Stimulated activated CD4-positive, alpha-beta T cell treated with anti-CD3 and anti-CD28 coated beads, Interleukin-4, amount 100 ng/mL, for 24 hours (primary cell): Measurements from ENCODE around the gene HUNK.

Experiments used
- DNase-seq: peaks from one replicate; pipeline ENCODE4 v3.0.0-alpha.2; 2020

Gene HUNK

DNA sequence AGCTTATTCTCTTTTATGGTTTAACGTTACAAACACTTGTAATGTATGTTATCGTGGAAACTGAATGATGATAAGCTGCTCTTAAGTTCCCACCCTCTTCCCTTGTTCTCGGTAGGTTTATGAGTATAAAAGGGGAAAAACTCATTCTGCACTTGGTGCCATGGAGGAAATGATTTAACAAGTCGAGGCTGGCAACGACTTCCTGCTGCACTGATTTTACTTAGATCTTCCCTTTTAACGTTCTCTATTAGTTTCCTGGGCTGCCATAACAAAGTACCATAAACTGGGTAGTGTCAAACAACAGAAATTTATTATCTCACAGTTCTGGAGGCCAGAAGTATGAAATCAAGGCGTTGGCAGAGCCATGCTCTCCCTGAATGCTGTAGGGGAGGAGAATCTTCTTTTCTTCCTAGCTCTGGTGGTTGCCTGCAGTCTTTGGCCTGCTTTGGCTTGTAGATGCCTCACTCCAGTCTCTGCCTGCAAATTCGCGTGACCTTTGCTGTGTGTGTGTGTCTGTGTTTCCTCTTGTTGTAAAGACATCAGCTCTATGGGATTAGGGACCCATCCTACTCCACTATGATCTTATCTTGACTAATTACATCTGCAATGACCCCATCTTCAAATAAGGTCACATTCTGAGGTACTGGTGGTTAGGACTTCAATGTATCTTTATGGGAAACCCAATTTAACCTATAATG, 26.3 kb downstream of the HUNK start:
- no peak for DNase-seq

DNA sequence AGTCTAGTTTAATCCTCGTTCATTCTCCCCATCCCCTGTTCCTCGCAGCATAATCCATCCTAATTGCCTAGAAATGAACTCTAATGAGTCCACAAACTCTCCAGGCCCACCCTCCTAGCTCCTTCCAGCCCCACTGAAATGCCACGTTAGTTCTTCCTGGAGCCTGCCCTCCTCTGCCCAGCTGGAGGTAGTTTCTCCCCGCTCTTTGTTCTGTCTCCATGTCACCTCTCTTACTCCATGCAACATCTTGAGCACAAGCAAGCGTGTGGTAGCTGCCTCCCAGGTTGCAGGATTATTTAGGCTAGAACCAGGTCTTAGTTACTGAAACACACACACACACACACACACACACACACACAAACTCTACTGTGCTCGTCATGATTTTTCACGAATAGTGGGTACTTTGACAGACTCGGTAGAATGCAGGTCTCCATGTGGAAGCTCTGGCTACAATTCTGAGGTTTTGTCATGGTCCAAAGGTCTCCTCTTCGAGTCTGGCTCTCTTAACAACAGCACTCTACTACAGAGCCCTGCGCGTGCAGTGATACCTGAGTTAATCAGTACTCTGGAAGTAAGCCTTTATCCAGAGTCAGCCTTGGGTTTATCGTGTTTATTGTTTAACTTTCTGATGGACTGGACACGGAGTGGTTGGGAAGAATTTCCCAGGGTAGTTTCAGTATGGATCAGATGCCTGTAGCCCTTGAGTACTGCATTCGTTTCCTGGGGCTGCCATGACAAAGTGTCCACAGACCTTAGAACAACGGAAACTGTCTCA, 27.5 kb downstream of the HUNK start:
- no peak for DNase-seq

DNA sequence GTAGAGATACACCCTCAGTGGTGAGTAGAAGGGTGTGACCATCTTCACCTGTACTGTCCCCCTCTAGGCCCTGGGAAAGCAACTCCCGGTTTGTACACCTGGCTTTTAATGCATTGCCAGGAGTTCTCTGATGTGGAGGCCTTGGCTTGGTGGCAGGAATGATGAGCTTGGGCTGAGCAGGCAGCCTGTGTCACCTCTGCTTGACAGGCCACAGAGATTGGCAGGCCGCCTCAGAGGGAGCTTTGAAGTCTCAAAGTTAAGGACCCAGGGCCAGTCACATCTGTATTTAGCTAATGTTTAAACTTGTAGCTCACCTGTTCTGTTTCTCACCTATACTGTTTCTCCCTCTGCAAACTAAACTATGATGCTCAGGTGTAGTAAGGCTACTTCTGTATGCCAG, 28.5 kb downstream of the HUNK start:
- no peak for DNase-seq

DNA sequence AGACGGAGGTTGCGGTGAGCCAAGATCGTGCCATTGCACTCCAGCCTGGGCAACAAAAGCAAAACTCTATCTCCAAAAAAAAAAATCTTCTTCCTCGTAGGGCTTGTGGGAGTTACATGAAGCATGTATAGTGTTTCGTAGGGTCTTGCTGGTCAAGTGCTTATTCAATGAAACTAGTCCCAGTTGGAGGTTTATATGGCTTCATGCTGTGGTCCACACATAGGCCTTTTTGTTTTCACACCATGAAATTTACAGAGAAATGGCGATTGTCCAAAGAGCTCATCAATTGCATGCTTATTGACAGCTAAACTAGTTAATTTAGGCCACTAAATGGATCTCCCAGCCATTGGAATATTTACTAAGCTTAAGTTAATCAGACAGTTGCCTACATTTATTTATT, 29.6 kb downstream of the HUNK start:
- no peak for DNase-seq

DNA sequence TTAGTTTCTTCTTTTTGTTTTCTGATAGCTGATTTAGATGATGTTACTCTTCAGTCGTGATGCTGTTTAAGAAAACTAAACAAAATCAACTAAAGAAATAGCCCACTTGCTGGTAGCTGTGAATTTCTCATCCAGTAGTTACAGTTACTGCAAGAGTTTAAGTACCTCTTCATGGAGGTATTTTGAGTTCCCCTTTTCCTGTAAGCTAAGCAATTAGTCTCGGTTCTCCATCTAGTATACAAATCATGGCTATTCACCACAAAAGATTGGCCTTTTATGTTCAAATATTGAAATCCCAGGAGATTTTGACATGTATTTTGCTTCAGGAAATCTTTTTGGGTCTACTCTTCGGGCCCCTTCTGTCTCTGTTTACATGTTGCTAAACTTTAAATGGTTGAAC, 31.1 kb downstream of the HUNK start:
- DNase-seq = no peak

DNA sequence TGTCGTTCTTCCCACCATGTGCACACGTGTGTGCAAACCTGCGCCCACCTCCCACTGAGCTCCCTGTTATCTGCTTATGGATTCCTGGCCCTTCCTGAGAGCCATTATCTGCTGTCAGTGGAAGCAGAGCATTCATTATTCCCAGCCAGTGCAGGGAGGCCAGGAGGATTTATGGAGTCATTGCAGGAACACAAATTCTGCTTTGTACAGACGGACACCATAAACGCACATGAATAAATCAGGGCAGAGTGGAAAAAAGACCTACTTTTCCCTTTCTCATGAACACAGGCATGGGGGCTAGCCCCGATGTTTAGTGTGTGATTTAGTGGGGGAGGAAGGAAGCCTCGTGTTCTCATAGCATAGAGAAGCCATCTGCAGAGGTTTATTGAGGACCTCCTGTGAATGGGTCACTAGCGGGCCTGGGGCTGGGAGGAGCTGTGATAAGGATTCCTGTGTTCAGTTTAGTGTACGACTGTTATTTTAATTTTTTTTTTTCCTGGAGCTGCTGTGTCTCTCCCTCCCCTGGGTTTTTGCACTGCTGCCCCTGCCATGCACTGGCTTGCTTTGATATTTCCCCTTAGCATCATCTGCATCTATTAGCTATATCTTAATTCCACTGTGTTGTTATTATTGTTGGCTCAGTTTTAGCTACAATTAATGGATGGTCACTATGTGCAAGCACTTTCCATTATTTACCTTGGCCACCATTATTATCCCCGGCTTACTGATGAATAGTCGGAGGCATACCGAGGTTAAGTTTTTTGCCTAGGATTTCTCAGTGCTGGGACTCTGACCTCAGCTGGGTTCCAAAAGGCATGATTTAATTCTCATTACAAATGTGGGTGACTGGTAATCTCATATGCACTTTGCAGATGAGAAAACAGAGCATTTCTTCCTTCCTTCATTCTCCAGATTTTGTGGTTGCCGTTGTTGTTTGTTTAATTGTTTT, 33.0 kb downstream of the HUNK start:
- no peak for DNase-seq

DNA sequence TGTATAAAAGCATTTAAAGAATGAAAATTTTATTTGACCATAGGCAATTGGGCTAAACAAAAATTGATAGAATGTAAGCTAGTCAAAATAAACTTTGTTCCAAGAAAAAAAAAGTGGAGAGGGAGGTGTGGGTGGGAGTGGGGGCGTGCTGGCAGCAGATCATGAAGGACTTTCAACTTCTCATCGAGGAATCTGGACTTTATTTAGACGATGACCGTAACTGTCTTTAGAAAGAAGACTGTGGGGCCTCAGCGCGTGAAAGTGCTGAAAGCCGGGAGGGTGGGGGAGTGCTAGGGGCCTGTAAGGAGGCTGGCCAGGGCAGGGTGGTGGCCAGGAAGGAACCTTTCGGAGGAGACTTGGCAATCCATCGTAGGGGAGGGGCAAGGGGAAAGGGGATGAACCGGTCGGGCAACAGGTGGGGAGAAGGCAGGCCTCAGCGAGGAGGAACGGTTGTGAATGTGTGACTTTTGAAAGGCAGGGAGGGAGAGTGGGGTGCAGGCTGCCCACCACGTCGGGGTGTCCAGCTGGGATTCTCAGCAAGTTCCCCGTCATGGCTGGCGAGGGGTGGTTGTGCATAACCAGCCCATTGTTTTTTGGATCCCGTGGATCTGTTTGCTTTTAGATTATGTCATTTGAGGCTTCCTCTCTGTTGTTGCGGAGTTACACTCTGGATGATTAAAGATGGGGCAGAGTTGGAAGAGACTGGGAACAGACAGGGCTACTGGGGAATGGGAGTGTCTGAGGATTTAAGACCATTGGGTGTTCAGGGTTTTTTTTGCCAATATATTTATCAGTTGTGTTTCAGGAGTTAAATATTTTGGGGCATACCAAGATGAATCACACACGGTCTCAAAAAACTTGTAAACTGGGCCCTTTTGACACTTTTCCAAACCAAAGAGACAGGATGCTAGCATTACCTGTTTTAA, 35.5 kb downstream of the HUNK start:
- no peak for DNase-seq

DNA sequence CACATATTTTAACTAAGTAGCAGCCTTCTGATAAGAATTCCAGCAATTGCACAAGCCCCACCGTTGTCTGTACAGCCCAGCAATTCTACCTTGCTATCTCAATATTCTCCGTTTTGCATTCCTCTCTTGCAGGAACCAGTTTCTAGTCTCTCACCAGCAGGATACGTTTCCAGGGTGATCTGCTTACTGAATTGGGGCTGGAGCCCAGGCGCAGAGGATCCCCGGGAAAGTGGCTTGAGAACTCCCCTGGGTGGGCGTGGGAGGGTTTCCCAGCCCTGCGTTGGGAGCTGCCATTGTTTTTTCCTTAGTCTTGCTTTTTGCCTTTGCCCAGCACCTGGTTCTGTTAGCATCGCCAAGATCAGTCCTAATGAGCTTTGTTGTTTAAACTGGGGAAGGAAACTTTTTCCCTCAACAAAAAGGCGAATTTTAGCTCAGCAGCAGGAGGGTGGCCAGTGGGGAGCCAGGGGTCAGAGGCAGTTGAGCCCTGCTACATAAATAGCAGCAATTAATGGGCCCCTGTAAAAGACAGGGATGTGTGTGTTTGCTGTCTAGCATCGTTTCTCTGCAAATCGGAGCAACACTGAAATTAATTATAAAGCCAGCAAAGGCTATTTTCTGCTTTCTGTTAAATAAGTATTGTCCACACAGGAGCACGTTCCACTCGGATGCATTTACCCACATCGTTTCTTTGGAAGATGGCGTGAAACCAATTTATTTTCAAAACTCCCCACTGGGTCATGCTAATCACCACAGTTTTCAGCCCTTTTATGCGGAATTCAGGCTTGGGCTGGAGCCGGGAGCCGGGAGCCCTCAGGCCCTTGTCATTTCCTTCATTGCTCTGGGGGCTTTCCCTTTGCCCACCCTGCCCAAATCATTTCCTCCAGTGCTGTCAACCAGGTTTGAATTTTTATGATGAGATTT, 36.6 kb downstream of the HUNK start:
- DNase-seq = no peak

DNA sequence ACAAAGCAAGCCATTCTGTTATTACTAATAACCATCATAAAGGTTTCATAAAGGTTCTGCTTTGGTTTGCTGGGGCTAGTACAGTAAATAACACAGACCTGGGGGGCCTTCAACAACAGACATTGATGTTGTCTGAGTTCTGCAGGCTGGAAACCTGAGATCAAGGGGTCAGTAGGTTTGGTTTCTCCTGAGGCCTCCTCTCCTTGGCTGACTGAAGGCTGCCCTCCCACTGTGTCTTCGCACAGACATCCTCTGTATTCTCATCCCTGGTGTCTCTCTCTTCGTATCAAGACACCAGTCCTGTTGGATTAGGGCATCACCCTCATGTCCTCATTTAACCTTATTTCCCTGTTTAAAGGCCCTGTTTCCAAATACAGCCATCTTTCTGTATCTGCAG, 37.3 kb downstream of the HUNK start:
- no peak for DNase-seq

DNA sequence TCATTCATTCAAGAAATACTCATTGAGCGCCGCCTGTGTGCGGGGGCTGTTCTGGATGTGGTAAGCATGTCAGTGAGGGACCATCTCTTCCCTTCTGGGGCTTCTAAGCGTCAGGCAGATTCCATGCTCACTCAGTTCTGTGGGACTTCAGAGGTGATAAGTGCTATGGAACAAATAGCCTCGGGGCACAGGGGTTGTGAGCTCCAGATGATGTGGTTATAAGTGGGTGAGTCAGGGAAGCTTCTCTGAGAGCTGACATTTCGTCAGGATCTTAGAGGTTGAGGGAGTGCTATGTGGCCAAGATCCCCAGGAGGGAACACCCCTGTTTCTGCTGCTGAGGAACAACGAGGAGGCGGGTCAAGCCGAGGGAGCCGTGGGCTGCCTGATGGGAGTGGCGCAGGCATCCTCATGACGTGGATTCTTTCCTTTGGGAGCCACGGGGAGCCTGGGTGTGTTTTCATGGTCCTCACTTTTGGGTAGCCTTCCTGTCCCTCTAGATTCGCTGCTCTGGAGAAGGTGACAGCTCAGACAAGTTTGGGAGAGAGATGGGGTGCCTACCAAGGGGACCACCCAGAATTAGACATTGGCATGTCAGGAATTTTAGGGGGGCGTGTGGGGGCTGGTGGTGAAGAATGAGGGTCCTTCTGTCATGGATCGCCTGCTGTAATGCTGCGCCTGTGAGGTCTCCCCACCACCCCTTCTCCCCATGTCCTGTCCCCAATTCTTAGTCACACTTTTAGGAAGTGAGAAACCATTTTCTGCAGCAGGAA, 38.5 kb downstream of the HUNK start:
- no peak for DNase-seq

DNA sequence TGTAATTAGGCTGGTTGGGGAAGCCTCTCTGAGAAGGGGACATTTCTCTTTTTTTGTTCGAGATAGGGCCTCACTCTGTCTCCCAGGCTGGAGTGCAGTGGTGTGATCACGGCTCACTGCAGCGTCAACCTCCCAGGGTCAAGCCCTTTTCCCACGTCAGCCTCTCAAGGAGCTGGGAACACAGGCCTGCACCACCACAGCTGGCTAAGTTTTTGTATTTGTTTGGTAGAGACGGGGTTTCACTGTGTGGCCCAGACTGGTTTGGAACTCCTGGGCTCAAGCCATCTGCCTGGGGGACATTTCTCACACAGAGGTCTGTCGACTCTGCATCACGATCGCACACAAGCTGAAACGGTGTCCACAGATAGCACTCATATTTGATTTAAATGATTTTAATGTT, 39.7 kb downstream of the HUNK start:
- DNase-seq = no peak

DNA sequence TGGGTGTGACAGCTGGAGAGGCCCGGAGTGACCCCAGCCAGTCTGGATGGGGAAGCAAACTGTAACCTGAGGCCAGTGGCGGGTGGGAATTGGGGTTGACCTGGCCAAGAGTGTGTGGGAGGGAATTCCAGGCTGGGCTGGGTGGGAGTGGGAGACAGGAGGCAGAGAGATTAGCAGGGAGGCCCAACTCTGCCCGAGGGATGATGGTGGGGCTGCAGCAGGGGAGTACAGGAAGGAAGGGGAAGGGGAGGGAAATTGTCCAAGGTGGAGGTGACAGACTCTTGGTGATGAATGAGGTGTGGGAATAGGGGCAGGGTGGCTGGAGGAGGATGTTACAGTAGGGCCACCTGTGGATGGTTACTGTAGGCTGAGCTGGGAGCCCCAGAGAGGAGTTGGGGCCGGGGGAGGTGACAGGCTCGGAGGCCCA, 40.4 kb downstream of the HUNK start:
- no peak for DNase-seq

DNA sequence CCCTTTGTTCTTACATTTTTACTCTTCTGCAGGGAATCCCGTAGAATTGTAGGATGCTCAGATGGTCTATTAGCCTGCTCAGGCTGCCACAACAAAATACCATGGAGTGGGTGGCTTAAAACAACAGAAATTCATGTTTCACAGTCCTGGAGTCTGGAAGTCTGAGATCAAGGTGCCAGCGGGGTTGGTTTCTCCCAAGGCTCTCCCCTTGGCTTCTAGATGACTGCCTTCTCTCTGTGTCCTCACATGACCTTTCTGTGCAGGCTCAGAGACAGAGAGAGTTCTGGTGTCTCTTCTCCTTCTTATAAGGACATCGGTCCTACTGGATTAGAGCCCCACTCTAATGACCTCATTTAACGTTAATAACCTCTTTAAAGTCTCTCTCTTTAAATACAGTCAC, 41.7 kb downstream of the HUNK start:
- DNase-seq = no peak

DNA sequence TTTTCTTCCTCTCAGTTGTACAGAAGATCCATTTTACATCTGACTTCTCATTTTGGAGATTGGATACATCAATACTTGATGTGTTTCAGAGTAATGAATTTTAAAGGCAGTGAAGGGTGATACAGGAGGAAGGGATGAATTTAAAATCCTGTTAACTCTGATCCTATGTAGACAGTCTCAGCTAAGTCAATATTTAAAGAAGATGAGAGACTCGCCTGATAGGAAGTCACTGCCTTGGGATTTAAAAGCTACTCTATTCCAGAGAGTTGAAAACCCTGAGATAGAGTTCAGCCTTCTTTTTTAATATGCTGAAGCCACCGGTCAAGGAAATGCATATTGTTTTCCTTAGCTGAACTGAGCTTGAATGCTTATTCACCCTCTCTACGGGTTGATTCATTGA, 42.7 kb downstream of the HUNK start:
- no peak for DNase-seq

DNA sequence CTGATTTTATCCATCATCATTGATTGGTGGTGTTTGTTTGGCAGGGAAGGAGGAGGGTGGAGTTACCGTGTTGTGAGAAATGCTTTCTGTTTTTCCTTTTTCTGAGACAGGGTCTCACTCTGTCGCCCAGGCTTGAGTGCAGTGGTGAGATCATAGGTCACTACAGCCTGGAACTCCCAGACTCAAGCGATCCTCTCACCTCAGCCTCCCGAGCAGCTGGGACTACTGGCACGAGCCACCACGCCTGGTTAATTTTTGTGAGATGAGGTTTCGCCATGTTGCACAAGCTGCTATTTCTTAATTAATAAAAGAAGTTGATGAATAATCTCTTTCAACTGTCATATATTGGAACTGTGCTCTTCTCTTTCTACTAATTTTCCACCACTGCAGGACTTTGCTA, 44.3 kb downstream of the HUNK start:
- no peak for DNase-seq

DNA sequence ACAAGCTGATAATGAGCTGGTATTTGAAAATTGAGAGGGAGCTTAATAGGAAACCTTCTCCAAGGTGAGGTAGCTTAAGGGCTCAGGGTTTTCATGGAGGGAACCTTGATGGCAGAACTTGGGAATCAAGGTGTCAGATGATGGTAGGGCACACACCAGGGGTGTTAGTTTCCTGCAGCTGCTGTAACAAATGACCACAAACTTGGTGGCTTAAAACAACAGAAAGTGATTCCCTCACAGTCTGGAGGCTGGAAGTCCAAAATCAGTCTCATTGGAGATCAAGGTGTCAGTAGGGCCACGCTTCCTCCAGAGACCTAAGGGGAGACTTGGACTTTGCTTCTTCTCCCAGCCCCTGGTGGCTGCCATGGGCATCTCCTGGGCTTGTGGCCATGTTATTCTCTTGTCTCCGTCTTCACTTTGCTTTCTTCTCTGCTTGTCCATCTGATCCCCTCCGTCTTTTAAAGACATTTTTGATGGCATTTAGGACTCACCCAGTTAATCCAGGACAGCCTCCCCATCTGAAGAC, 45.5 kb downstream of the HUNK start:
- DNase-seq = no peak

DNA sequence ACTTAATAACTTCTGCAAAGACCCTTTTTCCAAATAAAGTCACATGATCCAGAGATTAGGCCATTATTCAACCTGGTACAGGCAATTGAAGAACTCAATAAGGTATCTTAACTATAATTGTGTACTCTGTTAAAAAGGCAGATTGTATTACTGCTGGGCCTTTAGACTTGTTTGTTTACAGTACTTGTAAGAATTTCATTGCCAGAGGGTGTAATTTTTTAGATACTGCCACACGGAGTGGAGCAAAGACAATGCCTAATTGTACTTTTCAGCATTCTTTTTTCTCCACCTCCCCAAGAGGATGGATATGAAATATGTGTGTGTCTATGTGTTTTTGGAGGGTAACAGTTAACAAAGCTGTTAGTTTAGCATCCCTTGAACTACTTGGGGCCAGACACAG, 47.5 kb downstream of the HUNK start:
- no peak for DNase-seq

DNA sequence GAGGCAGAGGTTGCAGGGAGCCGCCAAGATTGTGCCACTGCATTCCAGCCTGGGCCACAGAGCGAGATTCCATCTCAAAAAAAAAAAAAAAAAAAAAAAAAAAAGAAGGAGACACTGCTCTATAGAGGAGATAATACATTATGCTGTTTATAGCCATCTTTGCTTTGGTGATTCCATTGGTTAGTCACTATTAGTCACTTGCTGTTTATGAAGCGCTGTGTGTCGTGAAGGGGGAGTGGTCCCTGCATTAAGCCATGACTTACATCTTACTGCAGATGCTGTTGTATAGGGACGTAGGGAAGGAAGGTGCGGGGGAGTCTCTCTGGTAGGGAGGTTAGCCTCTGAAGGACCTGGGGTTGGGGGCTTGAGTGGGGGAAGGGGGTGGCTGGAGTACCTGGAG, 48.3 kb downstream of the HUNK start:
- DNase-seq = no peak

DNA sequence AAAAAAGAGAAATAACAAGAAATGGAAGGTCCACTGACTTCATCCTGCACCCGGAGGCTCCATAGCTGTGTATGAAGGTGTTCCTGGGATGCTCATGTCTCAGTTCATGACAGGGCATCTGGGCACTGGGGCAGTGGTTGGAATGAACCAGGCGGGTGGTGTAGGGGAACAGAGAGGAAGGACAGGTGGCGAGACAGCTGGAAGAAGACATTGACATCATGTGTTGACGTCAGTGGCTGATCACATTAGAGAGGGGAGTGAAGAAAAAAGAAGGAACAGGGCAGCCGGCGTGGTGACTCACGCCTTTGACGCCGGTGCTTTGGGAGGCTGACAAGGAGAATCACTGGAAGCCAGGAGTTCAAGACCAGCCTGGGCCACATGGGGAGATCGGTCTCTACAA, 50.1 kb downstream of the HUNK start:
- no peak for DNase-seq

DNA sequence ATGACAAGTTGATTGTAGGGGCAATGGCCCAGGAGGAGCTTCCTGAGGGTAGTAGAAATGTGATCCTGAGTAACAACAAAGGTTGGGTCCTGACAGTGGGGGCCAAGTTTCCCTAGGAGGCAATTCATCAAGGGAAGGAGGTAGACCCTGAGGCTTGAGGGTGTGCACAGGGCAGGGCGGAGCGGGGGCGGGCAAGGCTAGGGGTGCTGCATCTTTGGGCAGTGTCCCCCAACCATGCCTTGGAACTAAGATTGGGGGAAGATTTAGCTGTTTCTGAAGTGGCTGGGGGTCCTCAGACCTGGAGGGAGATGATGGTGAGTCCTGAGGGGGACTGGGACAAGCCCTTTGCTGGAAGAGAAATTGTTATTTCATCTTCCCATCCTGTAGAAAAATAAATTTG, 50.9 kb downstream of the HUNK start:
- DNase-seq = no peak
